ENCODE results near the gene CLECL1.
"Not testable (repeated sequence)": the region's sequence is repeated elsewhere in the genome, so short reads cannot be mapped to it uniquely, and the experiment has no call there.

CLECL1 gene

GRCh38 chr12:9697619-9698018 is 35.3 kb downstream of the CLECL1 start:
- no peak for DNase-seq

- not testable (repeated sequence) for DNase-seq
These were observed 37.2 kb downstream of the CLECL1 start for GRCh38 chr12:9695661-9696060.

GRCh38 chr12:9695150-9695549 is 37.7 kb downstream of the CLECL1 start:
- not testable (repeated sequence) for DNase-seq

DNA sequence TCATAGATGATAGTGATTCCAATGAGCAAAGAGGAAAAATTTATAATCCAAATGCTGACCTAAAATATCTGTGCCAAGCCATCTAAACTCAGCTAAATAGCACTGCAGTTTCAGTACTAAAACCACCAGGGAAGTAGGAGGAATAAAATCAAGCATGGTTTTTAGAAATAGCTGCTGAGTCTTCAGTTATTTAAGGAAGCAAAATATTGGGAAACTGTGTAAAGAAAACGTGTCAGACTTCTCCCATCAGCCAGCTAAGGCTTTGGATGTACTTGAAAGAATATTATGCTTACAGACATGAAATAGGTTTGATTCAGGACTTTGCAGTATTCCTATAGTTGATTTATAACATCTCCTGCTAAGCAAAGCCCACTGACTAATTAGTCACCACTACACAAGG is 38.7 kb downstream of the CLECL1 start:
- DNase-seq = peak in 1 of 58 donors; percentile 4

DNA sequence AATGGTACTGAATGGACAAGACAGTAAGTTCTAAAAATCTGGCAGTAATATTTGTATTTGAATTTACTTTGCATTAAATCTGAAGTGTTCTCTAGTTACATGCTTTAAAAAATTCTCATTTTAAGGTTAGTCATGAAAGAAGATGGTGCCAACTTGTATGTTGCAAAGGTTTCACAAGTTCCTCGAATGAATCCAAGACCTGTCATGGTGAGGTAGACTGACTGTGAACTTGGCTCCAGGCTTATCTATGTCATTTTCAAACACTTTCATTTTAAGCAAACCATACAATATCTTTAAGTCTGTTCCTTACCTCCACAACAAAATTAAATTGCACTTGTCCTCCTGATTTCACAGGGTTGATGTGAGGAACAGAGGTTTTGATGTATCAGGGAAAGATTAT is 40.0 kb downstream of the CLECL1 start:
- DNase-seq = no peak

GRCh38 chr12:9687228-9687627 is 45.7 kb downstream of the CLECL1 start:
- DNase-seq = no peak

GRCh38 chr12:9685915-9686314 is 47.0 kb downstream of the CLECL1 start:
- DNase-seq = no peak

- not testable (repeated sequence) for DNase-seq
These were observed 47.5 kb downstream of the CLECL1 start for GRCh38 chr12:9685366-9685765.

GRCh38 chr12:9682949-9683348 is 49.9 kb downstream of the CLECL1 start:
- not testable (repeated sequence) for DNase-seq

GRCh38 chr12:9682508-9682907 is 50.4 kb downstream of the CLECL1 start:
- not testable (repeated sequence) for DNase-seq

- no peak for DNase-seq
These were observed 58.7 kb downstream of the CLECL1 start for GRCh38 chr12:9674226-9674590.

DNA sequence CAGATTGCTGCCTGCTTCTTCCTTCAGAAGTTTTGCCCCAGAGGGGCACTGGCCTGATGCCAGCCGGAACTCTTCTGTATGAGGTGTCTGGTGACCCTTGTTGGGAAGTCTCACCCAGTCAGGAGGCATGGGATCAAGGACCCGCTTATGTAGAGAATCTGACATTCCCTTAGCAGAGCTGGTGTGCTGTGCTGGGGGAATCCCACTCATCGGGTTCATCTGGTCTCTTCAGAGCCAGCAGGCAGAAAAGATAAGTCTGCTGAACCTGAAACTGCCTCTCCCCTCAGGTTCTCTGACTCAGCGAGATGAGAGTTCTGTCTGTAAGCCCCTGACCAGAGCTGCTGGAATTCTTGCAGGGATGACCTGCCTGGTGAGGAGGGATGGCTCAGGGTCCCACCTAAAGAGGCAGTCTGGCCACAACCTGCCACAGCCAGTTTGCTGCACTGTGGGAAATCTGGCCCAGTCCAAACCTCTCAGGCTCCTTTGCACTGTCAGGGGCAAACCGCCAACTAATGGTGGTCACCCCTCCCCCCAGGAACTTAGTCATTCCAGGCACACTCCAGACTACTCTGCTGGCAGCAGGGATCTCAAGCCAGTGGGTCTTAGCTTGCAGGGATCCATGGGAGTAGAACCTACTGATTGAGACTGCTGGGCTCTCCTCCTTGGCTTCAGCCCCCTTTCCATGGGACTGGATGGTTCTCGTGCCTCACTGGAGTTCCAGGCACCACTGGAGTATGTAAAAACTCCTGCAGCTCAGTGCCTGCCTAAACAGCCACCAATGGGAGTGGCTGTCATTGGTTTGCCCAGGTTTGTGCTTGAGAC is 59.3 kb downstream of the CLECL1 start:
- DNase-seq = peak in 4 of 58 donors; percentile 5 to 23 (median 14)

Data from anterior cingulate cortex (tissue), 58 donors.